ENCODE results near the gene THOC1. TPM values are rescaled to one million over a fixed set of nuclear protein-coding genes. Genes with fewer than 3 reads are reported as not detected.

THOC1 gene
- total RNA-seq, 3 donors from 2014 or later = 56.2 to 98.9 (median 67.5) TPM

GRCh38 chr18:220708-221107, 47.1 kb downstream of the THOC1 start:
- TF ChIP-seq CTCF (IDR thresholded peaks at IDR 0.05) = no peak
- no peak for TF ChIP-seq POLR2AphosphoS5 (IDR thresholded peaks at IDR 0.05)
- TF ChIP-seq POLR2A (IDR thresholded peaks at IDR 0.05) = no peak
- Histone ChIP-seq H3K4me3 (no peak overlapping the region), H3K36me3 (peaks cover 6% of the 10 kb centered on the region), H3K9me3 (no peaks in the 10 kb centered on the region), H3K27me3 (no peaks in the 10 kb centered on the region), H3K27ac (no peak overlapping the region), H3K4me1 (no peaks in the 10 kb centered on the region)
- no peak for DNase-seq (ENCODE audit: low spot score in 2 of 2)
- intact Hi-C loops (cut with DNase I; ENCODE audit: low total_unique reads) = no loop called here

- DNase-seq (ENCODE audit: low spot score in 2 of 2) = no peak
- Histone ChIP-seq H3K9me3 (no peaks in the 10 kb centered on the region), H3K27me3 (no peaks in the 10 kb centered on the region), H3K27ac (no peak overlapping the region), H3K4me3 (no peak overlapping the region), H3K36me3 (peaks cover 6% of the 10 kb centered on the region), H3K4me1 (no peaks in the 10 kb centered on the region)
- intact Hi-C loops (cut with DNase I; ENCODE audit: low total_unique reads) = no loop called here
- TF ChIP-seq CTCF (IDR thresholded peaks at IDR 0.05) (no peak), POLR2A (IDR thresholded peaks at IDR 0.05) (no peak), POLR2AphosphoS5 (IDR thresholded peaks at IDR 0.05) (no peak)
Observed at GRCh38 chr18:217532-218336, 50.1 kb downstream of the THOC1 start.

DNA sequence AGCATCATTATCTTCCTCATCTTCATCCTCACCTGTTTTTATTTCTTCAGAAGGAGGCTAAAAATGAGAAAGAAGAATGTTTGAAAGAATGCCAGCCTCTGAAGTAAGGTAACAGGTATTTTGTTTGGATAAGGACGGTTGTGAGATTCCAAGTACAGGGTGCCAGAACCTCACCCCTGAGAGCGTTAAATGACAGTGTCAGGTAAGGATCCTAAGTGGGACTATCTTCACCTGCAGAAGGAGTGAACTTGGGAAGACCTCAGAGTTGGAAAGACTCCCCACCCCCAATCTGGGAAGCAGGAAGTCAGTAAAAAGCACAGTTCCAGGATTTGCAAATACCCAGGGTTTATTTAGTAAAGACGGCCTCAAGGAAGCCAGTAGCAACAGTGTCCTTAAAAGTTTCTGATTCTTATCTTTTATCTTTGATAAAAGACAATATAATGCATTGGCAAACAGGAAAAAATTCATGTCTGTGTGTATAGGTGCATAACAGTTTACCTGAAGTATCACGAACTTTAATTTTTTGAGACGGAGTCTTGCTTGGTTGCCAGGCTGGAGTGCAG, 52.3 kb downstream of the THOC1 start:
- intact Hi-C loops (cut with DNase I; ENCODE audit: low total_unique reads) = no loop called here
- Histone ChIP-seq H3K4me1 (no peaks in the 10 kb centered on the region), H3K36me3 (peaks cover 10% of the 10 kb centered on the region), H3K9me3 (no peaks in the 10 kb centered on the region), H3K27ac (no peak overlapping the region), H3K27me3 (no peaks in the 10 kb centered on the region), H3K4me3 (no peak overlapping the region)
- DNase-seq (ENCODE audit: low spot score in 2 of 2) = no peak
- TF ChIP-seq POLR2AphosphoS5 (IDR thresholded peaks at IDR 0.05) (no peak), POLR2A (IDR thresholded peaks at IDR 0.05) (no peak), CTCF (IDR thresholded peaks at IDR 0.05) (no peak)

DNA sequence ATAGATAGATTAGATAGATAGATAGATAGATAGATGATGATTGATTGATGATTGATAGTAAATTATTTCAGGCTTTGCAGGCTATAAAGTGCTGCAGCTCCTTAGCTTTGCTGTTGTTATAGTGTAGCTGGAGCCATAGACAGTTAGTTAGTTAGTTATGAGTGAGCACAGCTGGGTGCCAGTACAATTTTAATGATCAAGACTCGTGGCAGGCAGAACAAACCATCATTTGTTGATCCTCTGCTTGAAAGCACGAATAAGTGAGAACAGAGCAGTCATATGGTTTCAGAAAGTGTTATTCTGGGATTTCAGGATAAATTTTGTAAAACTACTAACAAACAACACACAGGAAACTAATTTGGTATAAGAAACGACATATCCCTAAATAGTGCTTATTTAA, 53.9 kb downstream of the THOC1 start:
- Histone ChIP-seq H3K36me3 (peaks cover 10% of the 10 kb centered on the region), H3K4me1 (no peaks in the 10 kb centered on the region), H3K27ac (no peak overlapping the region), H3K4me3 (no peak overlapping the region), H3K27me3 (no peaks in the 10 kb centered on the region), H3K9me3 (no peaks in the 10 kb centered on the region)
- intact Hi-C loops (cut with DNase I; ENCODE audit: low total_unique reads) = no loop called here
- no peak for DNase-seq (ENCODE audit: low spot score in 2 of 2)
- TF ChIP-seq CTCF (IDR thresholded peaks at IDR 0.05) = no peak
- no peak for TF ChIP-seq POLR2AphosphoS5 (IDR thresholded peaks at IDR 0.05)
- TF ChIP-seq POLR2A (IDR thresholded peaks at IDR 0.05) = no peak

GRCh38 chr18:213505-213904, 54.3 kb downstream of the THOC1 start:
- Histone ChIP-seq H3K4me1 (no peaks in the 10 kb centered on the region), H3K9me3 (no peaks in the 10 kb centered on the region), H3K4me3 (no peak overlapping the region), H3K27ac (no peak overlapping the region), H3K27me3 (no peaks in the 10 kb centered on the region), H3K36me3 (peaks cover 9% of the 10 kb centered on the region)
- no peak for DNase-seq (ENCODE audit: low spot score in 2 of 2)
- intact Hi-C loops (cut with DNase I; ENCODE audit: low total_unique reads) = no loop called here
- TF ChIP-seq POLR2AphosphoS5 (IDR thresholded peaks at IDR 0.05) (no peak), CTCF (IDR thresholded peaks at IDR 0.05) (no peak), POLR2A (IDR thresholded peaks at IDR 0.05) (no peak)

All from breast epithelium (tissue), 4 donors.